Right cardiac atrium (tissue), 5 donors: ENCODE results near the gene PTPN2. TPM values are rescaled to one million over a fixed set of nuclear protein-coding genes. Genes with fewer than 3 reads are reported as not detected.

Source experiments
- ATAC-seq, 2 donors: fragments of 200-7000 bp; cut with Tn5 transposase; one replicate each; pipeline versions ENCODE4 v1.8.0 to v1.9.1; 2020; ENCODE audit warnings: moderate library complexity in 2 of 2, mild to moderate bottlenecking in 1 of 2
- DNase-seq, 3 donors: peaks; one replicate each; pipeline ENCODE4 v3.0.0-alpha.2; 2020
- H3K27ac ChIP-seq: one replicate; pipeline ENCODE4 v1.5.1; 2013; ENCODE audit warnings: mild to moderate bottlenecking, low read length, control low read depth, moderate library complexity
- H3K27me3 ChIP-seq: one replicate; pipeline ENCODE4 v1.6.1; 2013; ENCODE audit not compliant: control insufficient read depth, insufficient read depth
- H3K4me1 ChIP-seq: one replicate; pipeline ENCODE4 v1.6.1; 2013; ENCODE audit warnings: low read length; ENCODE audit not compliant: control insufficient read depth, insufficient read depth
- H3K4me3 ChIP-seq: one replicate; pipeline ENCODE4 v1.5.1; 2013; ENCODE audit warnings: low read length, control low read depth
- H3K9me3 ChIP-seq: one replicate; pipeline ENCODE4 v1.6.1; 2013; ENCODE audit warnings: low read length; ENCODE audit not compliant: control insufficient read depth
- WGBS: extraction: QIAGEN DNeasy Blood & Tissue Kit; methylation state at CpG from one replicate; pipeline ENCODE4 v1.1.7; 2013; 5-methylcytosine and 5-hydroxymethylcytosine counted together
- intact Hi-C, 4 donors: fragments of 100-400 bp; cut with DNase I; formaldehyde crosslinking; loops; one replicate each; pipeline versions ENCODE4 v1.11.0 to v1.14.0; 2022 to 2023
- polyA plus RNA-seq: library from polyadenylated mRNA; stranded (reverse); fragments of 200-250 nt; gene quantifications from one replicate; pipeline ENCODE4 v1.2.3, GENCODE V29; 2013
- total RNA-seq, 4 donors: library from RNA; stranded (reverse); fragmentation: NEBNext Ultra II Directional; extraction: Animal tissue kit (Norgen Biotek cat#: 25700); gene quantifications; one replicate each; pipeline ENCODE4 v1.2.1, GENCODE V29; 2021
- donor health status: healthy with polysubstance abuse.
- donor health status: DM: no; HTN: yes; CAD: no.
- donor health status: DM: no; HTN: no; CAD: no.
- donor health status: DM: no; HTN: yes; CAD: no; lungs with severe emphysema.
- donor health status: DM: yes; HTN: yes; CAD: no.

PTPN2 gene
- total and polyA plus RNA-seq, 5 donors = 12.3 to 16.5 (median 15.3) TPM

DNA sequence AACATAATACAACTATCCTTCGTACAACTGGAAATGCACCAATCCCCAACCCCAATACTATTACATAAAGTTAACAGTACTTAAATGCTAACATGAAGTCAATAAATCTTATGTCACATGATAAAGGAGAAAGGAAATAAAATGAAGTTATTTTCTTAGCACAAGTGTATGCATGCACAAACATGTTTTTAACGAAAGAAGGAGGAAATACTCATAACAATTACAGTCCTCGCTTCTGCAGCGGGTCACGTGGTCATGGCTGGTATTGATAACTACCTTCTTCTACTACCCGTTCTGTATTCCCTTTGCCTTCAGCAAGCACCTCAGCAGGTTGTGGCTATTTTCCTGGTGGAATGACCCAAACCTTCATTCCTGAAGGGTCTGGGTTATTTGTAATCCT is 129.5 kb downstream of the PTPN2 start:
- Histone ChIP-seq H3K27ac (no peak overlapping the region), H3K4me3 (no peak overlapping the region), H3K4me1 (no peaks in the 10 kb centered on the region), H3K9me3 (no peaks in the 10 kb centered on the region), H3K27me3 (no peaks in the 10 kb centered on the region)
- intact Hi-C loops = no loop called here
- WGBS = 90% methylated on average over 6 of the region's 6 CpGs
- ATAC-seq (no peak), DNase-seq (no peak)

DNA sequence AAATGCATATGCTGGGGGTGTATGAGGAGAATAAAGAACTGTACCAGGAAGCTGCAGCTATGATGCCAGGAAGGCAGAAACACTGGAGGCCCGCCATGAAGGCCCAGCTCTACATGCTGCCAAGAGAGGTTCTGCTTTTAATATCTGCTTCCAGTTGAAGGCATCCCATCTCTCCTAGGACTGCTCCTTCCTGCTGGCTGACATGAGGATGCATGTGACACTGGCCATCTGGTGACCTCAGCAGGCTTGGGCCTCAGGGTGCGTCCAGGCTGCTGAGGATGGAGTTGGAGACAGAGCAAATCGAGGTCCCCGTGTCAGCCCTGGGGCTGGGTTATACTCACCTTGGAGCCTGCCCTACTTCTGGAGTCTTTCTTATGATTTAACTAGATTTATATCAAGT is 132.1 kb downstream of the PTPN2 start:
- Histone ChIP-seq H3K27ac (no peak overlapping the region), H3K4me1 (no peaks in the 10 kb centered on the region), H3K9me3 (no peaks in the 10 kb centered on the region), H3K4me3 (no peak overlapping the region), H3K27me3 (no peaks in the 10 kb centered on the region)
- DNase-seq (no peak), ATAC-seq (no peak)
- 73% methylated on average over 4 of the region's 4 CpGs for WGBS
- intact Hi-C loops = no loop called here

DNA sequence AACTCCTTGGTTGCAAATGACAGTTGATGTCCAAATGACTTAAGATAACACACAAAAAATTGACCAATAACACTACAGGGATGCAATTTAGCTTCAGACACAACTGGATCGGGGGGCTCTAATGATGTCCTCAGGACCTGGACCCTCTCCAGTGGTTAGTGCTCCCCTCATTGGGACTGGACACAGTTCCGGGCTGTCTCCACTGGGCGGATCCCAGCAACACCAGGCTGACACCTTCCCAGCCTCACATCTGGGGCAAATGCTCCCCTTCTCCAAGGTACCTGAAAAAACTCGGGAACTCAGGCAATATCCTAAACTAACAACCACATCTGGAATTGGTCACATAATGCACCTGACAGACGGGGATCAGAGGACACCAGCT is 132.5 kb downstream of the PTPN2 start:
- no peak for ATAC-seq

DNA sequence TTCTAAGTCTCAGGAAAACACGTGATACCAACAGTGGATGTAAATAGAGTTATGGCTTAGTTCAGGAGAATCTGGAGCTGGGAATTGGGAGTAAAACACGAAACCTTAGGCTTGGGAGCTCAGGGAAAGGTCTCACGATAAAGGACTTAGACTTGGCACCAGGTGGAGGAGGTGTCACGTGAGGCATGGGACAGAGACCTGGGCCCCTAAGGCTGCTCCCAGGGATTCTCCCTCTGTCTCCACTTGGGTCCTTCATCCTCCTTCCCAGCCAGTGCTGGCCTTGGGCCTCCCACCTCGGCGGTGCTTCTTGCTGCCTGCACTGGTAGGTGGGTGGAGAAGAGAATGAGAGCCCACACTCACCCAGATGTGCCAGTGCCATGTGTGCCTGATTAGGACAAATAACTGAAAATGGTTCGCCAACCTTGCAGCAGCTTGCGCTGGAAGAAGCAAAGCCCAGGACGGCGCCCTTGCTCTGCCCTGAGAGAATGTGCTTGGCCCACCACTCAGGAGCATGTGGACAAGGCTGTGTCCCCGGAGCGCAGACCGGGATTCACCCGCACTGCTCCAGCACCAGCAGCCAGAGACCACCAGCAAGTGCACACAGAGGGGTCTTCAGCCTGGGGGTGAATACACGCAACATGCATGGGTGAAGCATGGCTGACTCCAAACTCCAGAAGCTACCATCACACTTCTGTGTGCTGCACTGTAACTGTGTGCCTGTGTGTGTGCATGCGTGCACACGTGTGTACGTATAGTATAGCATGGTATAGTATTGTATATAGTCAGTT is 133.1 kb downstream of the PTPN2 start:
- H3K27me3 ChIP-seq = no peaks in the 10 kb centered on the region
- H3K4me1 ChIP-seq = no peaks in the 10 kb centered on the region
- H3K27ac ChIP-seq = no peak overlapping the region
- intact Hi-C loops = no loop called here
- ATAC-seq (peak in 1 of 2 donors; percentile 22), DNase-seq (no peak)
- no peak overlapping the region for H3K4me3 ChIP-seq
- no peaks in the 10 kb centered on the region for H3K9me3 ChIP-seq
- 90% methylated on average over 18 of the region's 18 CpGs for WGBS

More for the DNA sequence above, 132.5 kb downstream of the PTPN2 start:
- intact Hi-C loops = no loop called here
- H3K4me1 ChIP-seq = no peaks in the 10 kb centered on the region
- H3K9me3 ChIP-seq = no peaks in the 10 kb centered on the region
- H3K4me3 ChIP-seq = no peak overlapping the region
- WGBS = 88% methylated on average over 5 of the region's 5 CpGs
- no peak overlapping the region for H3K27ac ChIP-seq
- no peaks in the 10 kb centered on the region for H3K27me3 ChIP-seq
- no peak for DNase-seq

DNA sequence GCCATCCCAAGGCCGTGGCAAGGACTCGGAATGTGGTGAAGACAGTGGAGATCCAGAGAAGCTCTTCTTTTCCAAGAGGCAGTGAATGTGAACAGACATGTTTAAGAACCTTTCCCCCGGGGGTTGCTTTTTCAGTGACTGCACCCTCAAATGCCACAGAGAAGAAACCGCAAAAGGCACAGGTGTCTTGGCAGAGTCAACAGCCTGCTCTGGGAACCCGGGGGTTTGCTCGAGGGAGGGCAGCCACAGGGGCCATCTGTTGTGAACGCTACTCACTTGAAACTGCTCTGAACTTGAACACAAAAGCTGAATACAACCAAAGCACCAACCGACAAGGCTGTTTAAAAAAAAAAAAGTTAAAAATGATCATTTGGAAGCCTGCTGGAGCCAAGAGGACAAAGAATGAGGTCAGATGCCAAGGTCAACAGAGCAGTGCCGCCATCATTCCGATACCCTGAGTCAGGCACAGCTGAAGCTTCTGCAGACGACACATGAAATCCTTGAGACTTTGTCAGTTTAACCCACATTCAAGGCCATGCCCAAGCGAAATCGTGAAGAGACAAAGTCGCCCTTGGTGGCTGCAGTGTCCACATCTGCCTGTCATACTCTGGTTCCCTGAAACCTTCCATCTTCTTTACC is 133.8 kb downstream of the PTPN2 start:
- DNase-seq (no peak), ATAC-seq (no peak)
- WGBS = 78% methylated on average over 14 of the region's 14 CpGs

DNA sequence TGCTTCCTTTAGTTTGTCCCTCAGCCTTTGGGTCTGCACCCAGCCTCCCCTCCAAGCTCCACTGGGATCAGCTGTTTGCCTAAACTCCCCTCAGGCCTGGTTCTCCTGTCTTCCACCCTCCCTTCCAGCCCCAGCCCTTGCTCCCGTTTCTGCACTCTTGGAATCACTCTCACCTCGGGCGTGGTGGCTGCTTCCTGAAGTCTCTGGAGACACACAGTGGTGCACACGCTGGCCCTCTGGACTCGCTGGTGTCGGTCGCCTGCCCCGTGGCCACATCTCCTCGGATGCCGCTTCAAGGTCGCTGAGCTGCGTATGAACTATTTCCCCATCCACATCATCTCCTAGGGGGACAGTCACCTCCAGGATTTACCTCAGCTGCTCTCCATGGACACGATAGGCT is 134.9 kb downstream of the PTPN2 start:
- intact Hi-C loops = loop anchor here in 1 of 4 donors (5.0 kb wide), 1 partner anchor 183 kb away; no protein-coding TSS in a partner anchor
- no peaks in the 10 kb centered on the region for H3K4me1 ChIP-seq
- no peak overlapping the region for H3K4me3 ChIP-seq
- DNase-seq (no peak), ATAC-seq (no peak)
- H3K27ac ChIP-seq = no peak overlapping the region
- no peaks in the 10 kb centered on the region for H3K27me3 ChIP-seq
- H3K9me3 ChIP-seq = no peaks in the 10 kb centered on the region
- 76% methylated on average over 13 of the region's 13 CpGs for WGBS

More for the DNA sequence above, 133.8 kb downstream of the PTPN2 start:
- Histone ChIP-seq H3K27ac (no peak overlapping the region), H3K4me1 (no peaks in the 10 kb centered on the region), H3K27me3 (no peaks in the 10 kb centered on the region), H3K4me3 (no peak overlapping the region), H3K9me3 (no peaks in the 10 kb centered on the region)
- intact Hi-C loops = no loop called here

GRCh38 chr18:12748671-12749070 is 135.4 kb downstream of the PTPN2 start:
- WGBS = 85% methylated on average over 5 of the region's 5 CpGs
- no peaks in the 10 kb centered on the region for H3K27me3 ChIP-seq
- intact Hi-C loops = loop anchor here in 1 of 4 donors (5.0 kb wide), 1 partner anchor 184 kb away; no protein-coding TSS in a partner anchor
- no peak overlapping the region for H3K4me3 ChIP-seq
- H3K9me3 ChIP-seq = no peaks in the 10 kb centered on the region
- no peak overlapping the region for H3K27ac ChIP-seq
- DNase-seq (no peak), ATAC-seq (no peak)
- no peaks in the 10 kb centered on the region for H3K4me1 ChIP-seq

- H3K4me3 ChIP-seq = no peak overlapping the region
- H3K27ac ChIP-seq = no peak overlapping the region
- H3K4me1 ChIP-seq = no peaks in the 10 kb centered on the region
- ATAC-seq = no peak
- H3K9me3 ChIP-seq = no peaks in the 10 kb centered on the region
- intact Hi-C loops = loop anchor here in 1 of 4 donors (5.0 kb wide), 1 partner anchor 185 kb away; no protein-coding TSS in a partner anchor
- DNase-seq = no peak
- 87% methylated on average over 8 of the region's 8 CpGs for WGBS
- H3K27me3 ChIP-seq = no peaks in the 10 kb centered on the region
Observed at GRCh38 chr18:12747530-12748315, 136.3 kb downstream of the PTPN2 start.

DNA sequence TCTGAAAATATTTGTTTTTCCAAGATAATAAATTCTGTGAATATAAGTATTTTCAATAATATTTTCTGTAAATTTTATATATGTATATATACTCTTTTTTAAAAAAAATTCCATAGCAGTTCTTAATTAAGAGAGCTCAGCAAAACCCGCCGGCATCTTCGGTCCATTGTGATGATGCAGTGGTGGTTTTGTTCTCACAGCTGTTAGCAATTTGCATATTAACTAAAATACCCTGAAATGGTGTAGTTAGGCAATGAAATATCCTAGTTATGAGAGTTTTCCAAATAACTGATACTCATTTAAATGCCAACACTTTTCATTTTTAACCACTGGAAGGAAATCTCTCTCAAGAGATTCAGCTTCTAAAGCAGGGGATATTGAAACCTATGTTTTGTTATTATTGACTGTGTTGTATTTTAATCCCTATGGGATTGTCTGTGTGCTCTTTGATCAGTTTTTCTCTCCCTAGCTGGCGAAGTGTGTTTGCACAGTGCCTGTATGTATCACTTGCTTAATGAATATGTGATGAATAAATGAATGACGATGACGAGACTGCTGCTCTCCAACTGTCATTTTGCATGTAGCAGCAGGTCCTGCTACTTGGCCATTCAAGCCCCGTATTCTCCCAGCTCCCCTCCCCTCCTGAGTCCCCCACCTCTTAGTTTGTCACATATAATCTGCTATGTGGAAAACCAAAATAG is 138.8 kb downstream of the PTPN2 start:
- no peaks in the 10 kb centered on the region for H3K4me1 ChIP-seq
- H3K4me3 ChIP-seq = no peak overlapping the region
- no peaks in the 10 kb centered on the region for H3K9me3 ChIP-seq
- H3K27ac ChIP-seq = no peak overlapping the region
- intact Hi-C loops = loop anchor here in 1 of 4 donors (5.0 kb wide), 1 partner anchor 187 kb away; no protein-coding TSS in a partner anchor
- ATAC-seq (no peak), DNase-seq (no peak)
- no peaks in the 10 kb centered on the region for H3K27me3 ChIP-seq
- WGBS = 87% methylated on average over 7 of the region's 7 CpGs

DNA sequence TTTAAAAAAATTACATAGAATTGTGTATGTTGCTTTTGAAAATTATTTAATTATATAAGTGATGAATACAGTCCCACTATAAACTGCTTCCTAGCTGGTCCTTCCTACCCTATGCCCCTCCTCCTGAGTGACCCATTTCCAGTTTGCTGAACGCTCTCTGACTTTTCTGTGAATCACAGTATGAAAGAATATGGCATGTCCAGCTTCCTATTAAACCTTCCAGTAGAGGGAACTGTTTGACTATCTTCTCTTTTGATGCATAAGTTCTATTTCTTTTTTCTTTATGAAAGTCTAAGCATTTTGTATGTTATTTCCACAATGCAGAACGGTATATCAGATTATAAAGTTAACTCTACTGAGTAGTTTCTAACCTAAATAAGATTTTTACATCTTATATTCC is 139.9 kb downstream of the PTPN2 start:
- Histone ChIP-seq H3K4me1 (no peaks in the 10 kb centered on the region), H3K27ac (no peak overlapping the region), H3K27me3 (no peaks in the 10 kb centered on the region), H3K4me3 (no peak overlapping the region), H3K9me3 (no peaks in the 10 kb centered on the region)
- DNase-seq (no peak), ATAC-seq (peak; percentile 57 to 62)
- intact Hi-C loops = loop anchor here in 2 of 4 donors (5.0 kb wide), 1 partner anchor 193 kb away; no protein-coding TSS in a partner anchor
- WGBS = 2% methylated on average over 2 of the region's 2 CpGs
